ENCODE data around the gene ZNF430. TPM values are rescaled to one million over a fixed set of nuclear protein-coding genes. Genes with fewer than 3 reads are reported as not detected.

The ZNF430 gene
- total RNA-seq, 2 donors from 2014 or later = 7.7 to 11.7 TPM

DNA sequence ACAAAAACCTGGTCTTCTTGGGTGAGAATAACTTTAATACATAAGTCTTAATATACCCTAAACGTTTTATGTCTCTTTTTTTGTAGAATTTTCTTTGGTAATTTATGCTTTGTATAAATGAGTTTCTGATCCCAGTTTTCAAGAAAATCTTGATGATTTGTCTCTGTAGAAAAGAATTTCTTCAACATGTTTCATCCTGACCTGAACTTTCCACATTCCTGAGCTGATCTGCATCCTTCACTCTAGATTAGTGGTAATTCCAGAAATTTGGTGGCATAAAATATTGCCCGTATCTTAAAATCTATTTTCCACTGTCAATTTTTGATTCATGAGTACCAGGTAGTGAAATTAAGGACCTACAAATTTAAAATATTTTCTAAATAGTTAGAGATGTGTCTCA is 77.8 kb downstream of the ZNF430 start:
- Histone ChIP-seq H3K27ac (no peak overlapping the region), H3K4me1 (no peaks in the 10 kb centered on the region), H3K36me3 (no peaks in the 10 kb centered on the region), H3K9ac (ENCODE audit: low read depth in 2 of 2, low read length in 2 of 2) (no peak overlapping the region), H3K27me3 (no peaks in the 10 kb centered on the region), H3K9me3 (no peaks in the 10 kb centered on the region), H3K4me3 (no peak overlapping the region)
- TF ChIP-seq CTCF (IDR thresholded peaks at IDR 0.05) = no peak
- intact Hi-C loops (cut with DNase I) = no loop called here
- DNase-seq = no peak

GRCh38 chr19:21101521-21102242 is 81.2 kb downstream of the ZNF430 start:
- Histone ChIP-seq H3K9ac (ENCODE audit: low read depth in 2 of 2, low read length in 2 of 2) (no peak overlapping the region), H3K27ac (no peak overlapping the region), H3K4me3 (no peak overlapping the region), H3K4me1 (no peaks in the 10 kb centered on the region), H3K36me3 (no peaks in the 10 kb centered on the region), H3K9me3 (no peaks in the 10 kb centered on the region), H3K27me3 (no peaks in the 10 kb centered on the region)
- intact Hi-C loops (cut with DNase I) = no loop called here
- no peak for DNase-seq
- no peak for TF ChIP-seq CTCF (IDR thresholded peaks at IDR 0.05)

- no peak for DNase-seq
- no peak overlapping the region for H3K27ac ChIP-seq
- H3K27me3 ChIP-seq = no peaks in the 10 kb centered on the region
- no peak for TF ChIP-seq CTCF (IDR thresholded peaks at IDR 0.05)
- no peak overlapping the region for H3K4me3 ChIP-seq
- no peaks in the 10 kb centered on the region for H3K36me3 ChIP-seq
- H3K4me1 ChIP-seq = no peaks in the 10 kb centered on the region
- intact Hi-C loops (cut with DNase I) = no loop called here
- H3K9me3 ChIP-seq = no peaks in the 10 kb centered on the region
- H3K9ac ChIP-seq (ENCODE audit: low read depth in 2 of 2, low read length in 2 of 2) = no peak overlapping the region
Observed at GRCh38 chr19:21109116-21109515, 88.7 kb downstream of the ZNF430 start.

Other genes starting within 250 kb of the ZNF430 start
- gene ZNF66, start 244.4 kb upstream of the ZNF430 start, total RNA-seq = 1 to 10 TPM; 2.8 to 6.3 TPM
- gene ZNF85, start 97.4 kb upstream of the ZNF430 start, total RNA-seq = 1 to 10 TPM; 2.4 to 4.5 TPM
- 10 to 100 TPM; 10.9 to 19.0 TPM for gene ZNF714, start 61.5 kb downstream of the ZNF430 start, total RNA-seq
- 10 to 100 TPM in 1 of 2 donors, 1 to 10 TPM in 1; 7.4 to 12.0 TPM for gene ZNF431, start 121.4 kb downstream of the ZNF430 start, total RNA-seq

All from colonic mucosa (tissue), 4 donors.